ENCODE data around the gene LHX4. TPM values are rescaled to one million over a fixed set of nuclear protein-coding genes. Genes with fewer than 3 reads are reported as not detected.

The LHX4 gene
- total RNA-seq, 2 donors from 2014 or later = not detected

DNA sequence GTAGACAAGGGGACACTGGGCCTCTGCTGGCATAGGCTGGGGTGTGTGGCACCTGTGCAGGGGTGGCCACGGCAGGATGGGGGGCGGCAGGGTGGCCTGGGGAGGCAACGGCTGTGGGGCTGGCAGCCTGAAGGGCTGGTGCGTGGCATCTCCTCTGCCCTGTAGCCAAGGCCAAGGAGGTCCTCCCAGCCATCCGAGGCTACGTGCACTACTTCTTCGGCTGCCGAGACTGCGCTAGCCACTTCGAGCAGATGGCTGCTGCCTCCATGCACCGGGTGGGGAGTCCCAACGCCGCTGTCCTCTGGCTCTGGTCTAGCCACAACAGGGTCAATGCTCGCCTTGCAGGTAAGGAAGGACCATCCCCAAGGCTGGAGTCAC, 36.0 kb upstream of the LHX4 start:
- WGBS, 2 experiments (ENCODE audit: insufficient coverage in 1 of 2, insufficient read length in 1 of 2) = 94 to 97% methylated on average over 10 to 14 of the region's 14 CpGs

GRCh38 chr1:180194546-180195207, 35.4 kb upstream of the LHX4 start:
- Mint-ChIP-seq H3K4me3 (no peak overlapping the region), H3K27me3 (ENCODE audit: insufficient read depth) (peaks cover 35% of the 10 kb centered on the region), H3K4me1 (peaks cover 20% of the 10 kb centered on the region), H3K27ac (no peak overlapping the region), H3K36me3 (ENCODE audit: low read depth) (peaks cover 42% of the 10 kb centered on the region), H3K9me3 (no peaks in the 10 kb centered on the region)
- H3K36me3 ChIP-seq (ENCODE audit: control insufficient read depth, insufficient read depth, low read length) = peaks cover 15% of the 10 kb centered on the region
- H3K4me1 ChIP-seq (ENCODE audit: control insufficient read depth, insufficient read depth, low read length) = peaks cover 2% of the 10 kb centered on the region
- peaks cover 29% of the 10 kb centered on the region for H3K27me3 ChIP-seq (ENCODE audit: control insufficient read depth, insufficient read depth, low read length, poor library complexity, severe bottlenecking)
- no peak overlapping the region for H3K27ac ChIP-seq (ENCODE audit: low read depth, low read length)
- WGBS, 2 experiments (ENCODE audit: insufficient coverage in 1 of 2, insufficient read length in 1 of 2) = 88% methylated on average over 19 of the region's 19 CpGs; no CpG with 5 or more reads in 1 of the 2 experiments
- no peaks in the 10 kb centered on the region for H3K9me3 ChIP-seq (ENCODE audit: control insufficient read depth, low read length)
- no peak for TF ChIP-seq CTCF (conservative IDR thresholded peaks at IDR 0.05)
- DNase-seq = no peak
- H3K4me3 ChIP-seq (ENCODE audit: low read length) = no peak overlapping the region
- H3K9ac ChIP-seq (ENCODE audit: extremely low read depth, low read length, poor library complexity, severe bottlenecking) = no peak overlapping the region

More for the DNA sequence above, 36.0 kb upstream of the LHX4 start:
- Histone ChIP-seq H3K9me3 (ENCODE audit: control insufficient read depth, low read length) (no peaks in the 10 kb centered on the region), H3K4me3 (ENCODE audit: low read length) (no peak overlapping the region), H3K4me1 (ENCODE audit: control insufficient read depth, insufficient read depth, low read length) (peaks cover 2% of the 10 kb centered on the region), H3K27me3 (ENCODE audit: control insufficient read depth, insufficient read depth, low read length, poor library complexity, severe bottlenecking) (peaks cover 23% of the 10 kb centered on the region), H3K27ac (ENCODE audit: low read depth, low read length) (no peak overlapping the region), H3K9ac (ENCODE audit: extremely low read depth, low read length, poor library complexity, severe bottlenecking) (no peak overlapping the region), H3K36me3 (ENCODE audit: control insufficient read depth, insufficient read depth, low read length) (peaks cover 19% of the 10 kb centered on the region)
- no peak overlapping the region for H3K4me3 Mint-ChIP-seq
- peaks cover 20% of the 10 kb centered on the region for H3K4me1 Mint-ChIP-seq
- no peak overlapping the region for H3K27ac Mint-ChIP-seq
- H3K9me3 Mint-ChIP-seq = no peaks in the 10 kb centered on the region
- H3K36me3 Mint-ChIP-seq (ENCODE audit: low read depth) = peaks cover 46% of the 10 kb centered on the region
- peaks cover 29% of the 10 kb centered on the region for H3K27me3 Mint-ChIP-seq (ENCODE audit: insufficient read depth)
- no peak for DNase-seq
- no peak for TF ChIP-seq CTCF (conservative IDR thresholded peaks at IDR 0.05)

DNA sequence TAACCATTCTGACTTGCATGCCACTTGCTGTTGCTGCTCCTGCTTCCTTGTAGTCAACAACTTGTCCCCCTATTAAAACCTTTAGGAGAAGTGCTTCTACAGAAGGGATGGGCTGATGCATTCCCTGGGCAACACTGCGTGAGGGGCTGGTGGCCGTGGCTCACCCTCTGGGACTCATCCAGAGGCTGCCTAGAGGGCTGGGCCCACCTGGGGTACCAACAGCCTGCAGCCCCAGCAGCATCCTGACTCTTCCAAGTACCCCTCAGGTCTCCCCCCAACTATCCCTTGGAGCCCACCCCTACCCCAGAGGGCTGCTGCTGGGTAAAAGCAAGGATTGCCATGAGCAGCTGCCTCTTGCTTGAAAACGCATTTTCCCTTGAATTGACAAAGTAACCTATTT, 34.7 kb upstream of the LHX4 start:
- no peaks in the 10 kb centered on the region for H3K9me3 Mint-ChIP-seq
- H3K9ac ChIP-seq (ENCODE audit: extremely low read depth, low read length, poor library complexity, severe bottlenecking) = no peak overlapping the region
- no peaks in the 10 kb centered on the region for H3K9me3 ChIP-seq (ENCODE audit: control insufficient read depth, low read length)
- H3K27me3 ChIP-seq (ENCODE audit: control insufficient read depth, insufficient read depth, low read length, poor library complexity, severe bottlenecking) = peaks cover 37% of the 10 kb centered on the region
- H3K4me3 Mint-ChIP-seq = no peak overlapping the region
- no peak overlapping the region for H3K27ac Mint-ChIP-seq
- no peak for TF ChIP-seq CTCF (conservative IDR thresholded peaks at IDR 0.05)
- no peak overlapping the region for H3K4me3 ChIP-seq (ENCODE audit: low read length)
- peaks cover 20% of the 10 kb centered on the region for H3K4me1 Mint-ChIP-seq
- H3K36me3 Mint-ChIP-seq (ENCODE audit: low read depth) = peaks cover 35% of the 10 kb centered on the region
- H3K27ac ChIP-seq (ENCODE audit: low read depth, low read length) = no peak overlapping the region
- no peak for DNase-seq
- WGBS, 2 experiments (ENCODE audit: insufficient coverage in 1 of 2, insufficient read length in 1 of 2) = 92 to 93% methylated on average over 2 to 3 of the region's 3 CpGs
- H3K4me1 ChIP-seq (ENCODE audit: control insufficient read depth, insufficient read depth, low read length) = peaks cover 2% of the 10 kb centered on the region
- H3K27me3 Mint-ChIP-seq (ENCODE audit: insufficient read depth) = peaks cover 40% of the 10 kb centered on the region
- H3K36me3 ChIP-seq (ENCODE audit: control insufficient read depth, insufficient read depth, low read length) = peaks cover 8% of the 10 kb centered on the region
